PFSK-1 (cell line): Measurements from ENCODE around the gene FBXL5.

Experiments used
- FOXP2 ChIP-seq: optimal IDR thresholded peaks from 2 replicates; pipeline ENCODE3; 2011; ENCODE audit warnings: borderline replicate concordance, control low read depth, inconsistent platforms; ENCODE audit not compliant: insufficient read depth; ENCODE audit errors: extremely low read length, extremely low read depth
- POLR2AphosphoS5 ChIP-seq: IDR thresholded peaks from 2 replicates; pipeline ENCODE4 v1.6.1; 2012; ENCODE audit warnings: low read depth, mild to moderate bottlenecking, control low read depth, low read length, moderate library complexity
- SIN3A ChIP-seq: IDR thresholded peaks from 2 replicates; pipeline ENCODE4 v1.6.1; 2012; ENCODE audit warnings: mild to moderate bottlenecking, low read length, moderate library complexity, borderline replicate concordance; ENCODE audit not compliant: insufficient read depth
- TAF1 ChIP-seq: IDR thresholded peaks from 2 replicates; pipeline ENCODE4 v1.6.1; 2012; ENCODE audit warnings: low read length, control low read depth, borderline replicate concordance; ENCODE audit not compliant: insufficient read depth
- TF ChIP-seq, protein P1 (sequence below), 2 experiments: IDR thresholded peaks; 2 replicates each; pipeline versions ENCODE4 v1.6.1 to v1.8.0; 2011 to 2012; ENCODE audit warnings: low read depth in 2 of 2, low read length in 2 of 2, control low read depth in 1 of 2, inconsistent platforms in 1 of 2, mild to moderate bottlenecking in 1 of 2, moderate library complexity in 1 of 2; ENCODE audit not compliant: insufficient read depth in 1 of 2

FBXL5 gene

GRCh38 chr4:15695729-15696128, 40.6 kb upstream of the FBXL5 start:
- TF ChIP-seq FOXP2 (no peak), POLR2AphosphoS5 (no peak)

- TF ChIP-seq SIN3A = no peak
- TF ChIP-seq, protein P1, sequence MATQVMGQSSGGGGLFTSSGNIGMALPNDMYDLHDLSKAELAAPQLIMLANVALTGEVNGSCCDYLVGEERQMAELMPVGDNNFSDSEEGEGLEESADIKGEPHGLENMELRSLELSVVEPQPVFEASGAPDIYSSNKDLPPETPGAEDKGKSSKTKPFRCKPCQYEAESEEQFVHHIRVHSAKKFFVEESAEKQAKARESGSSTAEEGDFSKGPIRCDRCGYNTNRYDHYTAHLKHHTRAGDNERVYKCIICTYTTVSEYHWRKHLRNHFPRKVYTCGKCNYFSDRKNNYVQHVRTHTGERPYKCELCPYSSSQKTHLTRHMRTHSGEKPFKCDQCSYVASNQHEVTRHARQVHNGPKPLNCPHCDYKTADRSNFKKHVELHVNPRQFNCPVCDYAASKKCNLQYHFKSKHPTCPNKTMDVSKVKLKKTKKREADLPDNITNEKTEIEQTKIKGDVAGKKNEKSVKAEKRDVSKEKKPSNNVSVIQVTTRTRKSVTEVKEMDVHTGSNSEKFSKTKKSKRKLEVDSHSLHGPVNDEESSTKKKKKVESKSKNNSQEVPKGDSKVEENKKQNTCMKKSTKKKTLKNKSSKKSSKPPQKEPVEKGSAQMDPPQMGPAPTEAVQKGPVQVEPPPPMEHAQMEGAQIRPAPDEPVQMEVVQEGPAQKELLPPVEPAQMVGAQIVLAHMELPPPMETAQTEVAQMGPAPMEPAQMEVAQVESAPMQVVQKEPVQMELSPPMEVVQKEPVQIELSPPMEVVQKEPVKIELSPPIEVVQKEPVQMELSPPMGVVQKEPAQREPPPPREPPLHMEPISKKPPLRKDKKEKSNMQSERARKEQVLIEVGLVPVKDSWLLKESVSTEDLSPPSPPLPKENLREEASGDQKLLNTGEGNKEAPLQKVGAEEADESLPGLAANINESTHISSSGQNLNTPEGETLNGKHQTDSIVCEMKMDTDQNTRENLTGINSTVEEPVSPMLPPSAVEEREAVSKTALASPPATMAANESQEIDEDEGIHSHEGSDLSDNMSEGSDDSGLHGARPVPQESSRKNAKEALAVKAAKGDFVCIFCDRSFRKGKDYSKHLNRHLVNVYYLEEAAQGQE (IDR thresholded peaks at IDR 0.05; ENCODE audit: insufficient read depth in 1 of 2, low read depth in 2 of 2, low read length in 2 of 2) = no peak
- TF ChIP-seq POLR2AphosphoS5 = no peak
- TF ChIP-seq TAF1 = no peak
- no peak for TF ChIP-seq FOXP2
Measured at GRCh38 chr4:15695240-15695699, 40.1 kb upstream of the FBXL5 start.

GRCh38 chr4:15694431-15694830, 39.3 kb upstream of the FBXL5 start:
- TF ChIP-seq POLR2AphosphoS5 = no peak
- no peak for TF ChIP-seq SIN3A

- TF ChIP-seq POLR2AphosphoS5 = no peak
- no peak for TF ChIP-seq TAF1
- no peak for TF ChIP-seq FOXP2
- TF ChIP-seq SIN3A = no peak
- TF ChIP-seq, protein P1 (IDR thresholded peaks at IDR 0.05; ENCODE audit: insufficient read depth in 1 of 2, low read depth in 2 of 2, low read length in 2 of 2) = no peak
Measured at GRCh38 chr4:15692602-15693001, 37.4 kb upstream of the FBXL5 start.

- TF ChIP-seq POLR2AphosphoS5 (no peak), FOXP2 (no peak), SIN3A (no peak), TAF1 (no peak)
- TF ChIP-seq, protein P1 (IDR thresholded peaks at IDR 0.05; ENCODE audit: insufficient read depth in 1 of 2, low read depth in 2 of 2, low read length in 2 of 2) = no peak
Measured at GRCh38 chr4:15691346-15692135, 36.4 kb upstream of the FBXL5 start.

GRCh38 chr4:15690020-15690809, 35.1 kb upstream of the FBXL5 start:
- TF ChIP-seq, protein P1 (IDR thresholded peaks at IDR 0.05; ENCODE audit: insufficient read depth in 1 of 2, low read depth in 2 of 2, low read length in 2 of 2) = no peak
- TF ChIP-seq FOXP2 (no peak), SIN3A (no peak), POLR2AphosphoS5 (no peak), TAF1 (no peak)
